HepG2 (cell line): ENCODE data around the gene YBX2. TPM values are rescaled to one million over a fixed set of nuclear protein-coding genes. Genes with fewer than 3 reads are reported as not detected.
A peak's percentile ranks its signal among the peaks of the same experiment; 100 is the strongest.

Experiments
- BATF2 ChIP-seq: sonication (generic); formaldehyde crosslinking; IDR thresholded peaks from 2 replicates; pipeline ENCODE4 v1.8.0; 2022; ENCODE audit warnings: mild to moderate bottlenecking, missing genetic modification reagents, moderate library complexity
- CCAR2 ChIP-seq: fragments of 200-400 bp; formaldehyde crosslinking; optimal IDR thresholded peaks from 2 replicates; pipeline ENCODE3; 2018; ENCODE audit warnings: low read depth, mild to moderate bottlenecking, low read length, moderate library complexity
- MXD4 ChIP-seq: IDR thresholded peaks from 2 replicates; pipeline ENCODE4 v1.6.1; 2016; ENCODE audit warnings: mild to moderate bottlenecking, missing biosample characterization, missing genetic modification reagents
- NRL ChIP-seq: sonication (generic); formaldehyde crosslinking; IDR thresholded peaks from 2 replicates; pipeline ENCODE4 v1.5.0; 2020; ENCODE audit warnings: missing genetic modification reagents, mild to moderate bottlenecking, moderate library complexity, borderline replicate concordance
- THRA ChIP-seq: sonication (generic); formaldehyde crosslinking; IDR thresholded peaks from 2 replicates; pipeline ENCODE4 v1.4.0; 2020; ENCODE audit warnings: missing genetic modification reagents, borderline replicate concordance
- ZBTB7B ChIP-seq: sonication (generic); formaldehyde crosslinking; IDR thresholded peaks from 2 replicates; pipeline ENCODE4 v1.4.0; 2020; ENCODE audit warnings: missing genetic modification reagents
- ZNF687 ChIP-seq: sonication (generic); formaldehyde crosslinking; IDR thresholded peaks from 2 replicates; pipeline ENCODE4 v1.5.1; 2020; ENCODE audit warnings: mild to moderate bottlenecking, missing genetic modification reagents, moderate library complexity
- ZSCAN12 ChIP-seq: sonication (generic); formaldehyde crosslinking; IDR thresholded peaks from 2 replicates; pipeline ENCODE4 v1.9.0; 2021; ENCODE audit warnings: mild to moderate bottlenecking, missing genetic modification reagents
- ZSCAN9 ChIP-seq: IDR thresholded peaks from 2 replicates; pipeline ENCODE4 v1.6.1; 2016; ENCODE audit warnings: borderline replicate concordance
- polyA plus RNA-seq, 8 experiments: library from polyadenylated mRNA; depleted of rRNA in 3 of 8; stranded (reverse) in 7 of 8; unstranded in 1 of 8; fragments of >200 nt; fragmentation: Illumina TruSeq in 4 of 8; extraction: Trizol in 4 of 8; gene quantifications; 2 replicates each; pipeline versions ENCODE4 v1.2.1 to v1.2.3, GENCODE V29; 2011 to 2016; ENCODE audit warnings: low read depth in 4 of 8, missing spikeins in 1 of 8, mixed read lengths in 1 of 8; ENCODE audit not compliant: insufficient read depth in 1 of 8
- total RNA-seq, 5 experiments: library from RNA; depleted of rRNA; stranded (reverse); fragments of >200 nt; fragmentation: Illumina TruSeq; extraction: Trizol; gene quantifications; 2 replicates each; pipeline ENCODE4 v1.2.3, GENCODE V29; 2016; ENCODE audit warnings: low read depth in 1 of 5

Gene YBX2
- total and polyA plus RNA-seq, 2 of the 13 experiments (the other 11 are each of a cell fraction or from before 2014, with no cell fraction given): 0.12 to 0.22 TPM

GRCh38 chr17:7315570-7316235, 21.3 kb upstream of the YBX2 start (continued):
- TF ChIP-seq BATF2 (0 out of 2 replicates have a peak, but pooled peaks have one; percentile 5), NRL (0 out of 2 replicates have a peak, but pooled peaks have one; percentile 25), ZSCAN9 (CRISPR knock-in tag) (no peak), ZNF687 (CRISPR knock-in tag) (peak; percentile 16), MXD4 (CRISPR knock-in tag) (peak; percentile 13; the same call in 1 of the 2 replicates), CCAR2 (no peak), THRA (CRISPR knock-in tag) (peak; percentile 6; the same call in 1 of the 2 replicates), ZBTB7B (CRISPR knock-in tag) (no peak), ZSCAN12 (CRISPR knock-in tag) (no peak)
